Measurements from ENCODE around the gene DEPDC1B. TPM values are rescaled to one million over a fixed set of nuclear protein-coding genes. Genes with fewer than 3 reads are reported as not detected.

The DEPDC1B gene
- total and polyA plus RNA-seq, 2 of the 8 experiments (the other 6 are each of a cell fraction or from before 2014, with no cell fraction given), result 30.8 to 67.4 TPM

DNA sequence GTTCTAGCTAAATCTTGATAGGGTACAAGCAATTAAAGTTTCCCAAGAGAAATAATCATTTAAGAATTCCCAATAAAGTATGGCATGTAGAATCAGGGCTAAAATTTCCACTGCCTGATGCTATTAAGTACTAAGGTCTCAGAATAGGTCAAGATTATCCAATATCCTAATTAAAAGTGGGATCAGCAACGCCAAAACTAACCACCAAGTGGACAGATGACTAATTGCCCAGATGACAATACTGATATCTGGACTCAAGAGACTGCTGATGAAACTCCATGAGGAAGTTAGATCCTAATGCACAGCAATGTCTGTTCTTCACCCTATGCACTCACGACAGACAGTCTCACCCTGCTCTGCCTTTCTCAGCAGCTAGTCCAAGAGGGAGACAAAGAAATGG is 14.3 kb downstream of the DEPDC1B start:
- Histone ChIP-seq H3K4me3 (ENCODE audit: extremely low read depth in 1 of 4, insufficient read depth in 2 of 4, low read depth in 3 of 4, low read length in 4 of 4) (no peak overlapping the region), H3K4ac (replicated peaks; ENCODE audit: insufficient read length, low read depth, low read length) (no peak overlapping the region), H4K91ac (replicated peaks; ENCODE audit: insufficient read length, low read length) (no peak overlapping the region), H3K9ac (replicated peaks in 1 of 4; ENCODE audit: extremely low read depth in 1 of 4, low read depth in 3 of 4, low read length in 3 of 4) (no peak overlapping the region), H3K27me3 (replicated peaks in 1 of 4; ENCODE audit: control insufficient read depth in 3 of 4, extremely low read depth in 1 of 4, insufficient read depth in 3 of 4, low read length in 3 of 4) (no peaks in the 10 kb centered on the region), H3K4me1 (replicated peaks in 1 of 4; ENCODE audit: control insufficient read depth in 3 of 4, insufficient read depth in 4 of 4, low read length in 3 of 4) (peaks cover 0 to 3% (median 0%) of the 10 kb centered on the region in 4 experiments; a peak in 2 of 7 replicates), H2BK120ac (replicated peaks; ENCODE audit: low read depth, low read length) (no peak overlapping the region), H2AFZ (ENCODE audit: low read length) (no peak overlapping the region), H3K18ac (ENCODE audit: extremely low read depth, low read length) (no peak overlapping the region), H3K27ac (ENCODE audit: low read depth, low read length) (no peak overlapping the region), H4K8ac (ENCODE audit: extremely low read depth, insufficient read depth, low read length) (no peak overlapping the region), H3K79me2 (ENCODE audit: control insufficient read depth in 1 of 2, insufficient read depth in 2 of 2, low read length in 2 of 2) (peaks cover 4 to 97% of the 10 kb centered on the region in 2 experiments; a peak in 3 of 4 replicates), H4K20me1 (replicated peaks in 1 of 2; ENCODE audit: control insufficient read depth in 1 of 2, insufficient read depth in 2 of 2, low read length in 2 of 2) (peaks cover 3 to 8% of the 10 kb centered on the region in 2 experiments), H3K36me3 (ENCODE audit: control insufficient read depth in 2 of 4, insufficient read depth in 4 of 4, low read length in 3 of 4) (peaks cover 6 to 24% (median 13%) of the 10 kb centered on the region in 4 experiments; a peak in 6 of 8 replicates), H3K14ac (ENCODE audit: insufficient read length) (no peak overlapping the region), H3K4me2 (ENCODE audit: insufficient read depth in 1 of 2, low read depth in 2 of 2, low read length in 2 of 2) (no peak overlapping the region), H3K79me1 (ENCODE audit: low read depth, low read length) (no peaks in the 10 kb centered on the region; the same call in 1 of the 2 replicates), H2BK5ac (ENCODE audit: low read depth, low read length) (no peak overlapping the region), H2AK5ac (ENCODE audit: low read depth, low read length) (no peak overlapping the region), H3K9me3 (ENCODE audit: insufficient read depth in 2 of 2, low read depth in 1 of 2, low read length in 1 of 2) (no peaks in the 10 kb centered on the region), H2BK12ac (ENCODE audit: low read depth, low read length) (no peak overlapping the region), H3K23ac (ENCODE audit: insufficient read length) (no peak overlapping the region), H4K5ac (ENCODE audit: insufficient read length, low read depth, low read length) (no peak overlapping the region), H2BK20ac (ENCODE audit: low read length) (no peak overlapping the region), H3K56ac (replicated peaks; ENCODE audit: insufficient read length, low read depth, low read length) (no peak overlapping the region), H2BK15ac (ENCODE audit: low read length) (no peak overlapping the region), H3K23me2 (ENCODE audit: low read depth, low read length) (no peaks in the 10 kb centered on the region)
- DNase-seq (ENCODE audit: low read depth in 1 of 2, low spot score in 2 of 2) (no peak), FAIRE-seq (no peak)
- 91% methylated on average over 2 of the region's 2 CpGs; no CpG with 5 or more reads in 1 of the 2 experiments for WGBS, 2 experiments (ENCODE audit: extremely low coverage in 1 of 2, insufficient coverage in 1 of 2, insufficient read length in 1 of 2, insufficient replicate concordance in 2 of 2, low coverage in 1 of 2, low lambda C conversion rate in 2 of 2, missing lambda C conversion rate in 1 of 2)
- POLR2A ChIA-PET (ENCODE audit: partially characterized antibody), result interaction anchor here (1.2 to 1.9 kb wide), 3 partner anchors 12 to 14 kb away, joined by 3 to 6 read pairs (median 4); partner anchors contain the start of gene DEPDC1B
- CTCF ChIA-PET (ENCODE audit: partially characterized antibody), result interaction anchor here (1.2 to 4.0 kb wide), 2 partner anchors 7 to 54 kb away, joined by 3 to 29 read pairs; no protein-coding TSS in a partner anchor
- TF ChIP-seq ASH2L (IDR thresholded peaks at IDR 0.05; ENCODE audit: low read length) (no peak), CREB1 (IDR thresholded peaks at IDR 0.05) (no peak), TAF1 (IDR thresholded peaks at IDR 0.05; ENCODE audit: low read depth, low read length) (no peak), SRF (IDR thresholded peaks at IDR 0.05; ENCODE audit: low read depth, low read length) (no peak), CHD2 (IDR thresholded peaks at IDR 0.05; ENCODE audit: low read length) (no peak), YY1 (IDR thresholded peaks at IDR 0.05; ENCODE audit: low read depth, low read length) (no peak), RXRA (IDR thresholded peaks at IDR 0.05; ENCODE audit: insufficient read depth, low read depth, low read length) (no peak), CHD1 (IDR thresholded peaks at IDR 0.05; ENCODE audit: low read depth, low read length) (no peak), POU5F1 (IDR thresholded peaks at IDR 0.05; ENCODE audit: low read depth, low read length) (no peak), HDAC6 (IDR thresholded peaks at IDR 0.05; ENCODE audit: low read depth, low read length) (no peak), RAD21 (IDR thresholded peaks at IDR 0.05 in 1 of 2, conservative IDR thresholded peaks at IDR 0.05 in 1 of 2; ENCODE audit: low read depth in 2 of 2, low read length in 2 of 2) (no peak)
- TF ChIP-seq, protein P1, sequence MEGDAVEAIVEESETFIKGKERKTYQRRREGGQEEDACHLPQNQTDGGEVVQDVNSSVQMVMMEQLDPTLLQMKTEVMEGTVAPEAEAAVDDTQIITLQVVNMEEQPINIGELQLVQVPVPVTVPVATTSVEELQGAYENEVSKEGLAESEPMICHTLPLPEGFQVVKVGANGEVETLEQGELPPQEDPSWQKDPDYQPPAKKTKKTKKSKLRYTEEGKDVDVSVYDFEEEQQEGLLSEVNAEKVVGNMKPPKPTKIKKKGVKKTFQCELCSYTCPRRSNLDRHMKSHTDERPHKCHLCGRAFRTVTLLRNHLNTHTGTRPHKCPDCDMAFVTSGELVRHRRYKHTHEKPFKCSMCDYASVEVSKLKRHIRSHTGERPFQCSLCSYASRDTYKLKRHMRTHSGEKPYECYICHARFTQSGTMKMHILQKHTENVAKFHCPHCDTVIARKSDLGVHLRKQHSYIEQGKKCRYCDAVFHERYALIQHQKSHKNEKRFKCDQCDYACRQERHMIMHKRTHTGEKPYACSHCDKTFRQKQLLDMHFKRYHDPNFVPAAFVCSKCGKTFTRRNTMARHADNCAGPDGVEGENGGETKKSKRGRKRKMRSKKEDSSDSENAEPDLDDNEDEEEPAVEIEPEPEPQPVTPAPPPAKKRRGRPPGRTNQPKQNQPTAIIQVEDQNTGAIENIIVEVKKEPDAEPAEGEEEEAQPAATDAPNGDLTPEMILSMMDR (IDR thresholded peaks at IDR 0.05; ENCODE audit: control extremely low read depth in 1 of 3, insufficient read depth in 1 of 3, low read depth in 1 of 3, low read length in 3 of 3), result no peak

Measured in H1 (cell line).